ENCODE measurements around the gene FARS2.

- TF ChIP-seq SP1 (IDR thresholded peaks at IDR 0.05): no peak
- no peak for TF ChIP-seq SP1 (CRISPR knock-in tag; IDR thresholded peaks at IDR 0.05)
- TF ChIP-seq, protein P1, sequence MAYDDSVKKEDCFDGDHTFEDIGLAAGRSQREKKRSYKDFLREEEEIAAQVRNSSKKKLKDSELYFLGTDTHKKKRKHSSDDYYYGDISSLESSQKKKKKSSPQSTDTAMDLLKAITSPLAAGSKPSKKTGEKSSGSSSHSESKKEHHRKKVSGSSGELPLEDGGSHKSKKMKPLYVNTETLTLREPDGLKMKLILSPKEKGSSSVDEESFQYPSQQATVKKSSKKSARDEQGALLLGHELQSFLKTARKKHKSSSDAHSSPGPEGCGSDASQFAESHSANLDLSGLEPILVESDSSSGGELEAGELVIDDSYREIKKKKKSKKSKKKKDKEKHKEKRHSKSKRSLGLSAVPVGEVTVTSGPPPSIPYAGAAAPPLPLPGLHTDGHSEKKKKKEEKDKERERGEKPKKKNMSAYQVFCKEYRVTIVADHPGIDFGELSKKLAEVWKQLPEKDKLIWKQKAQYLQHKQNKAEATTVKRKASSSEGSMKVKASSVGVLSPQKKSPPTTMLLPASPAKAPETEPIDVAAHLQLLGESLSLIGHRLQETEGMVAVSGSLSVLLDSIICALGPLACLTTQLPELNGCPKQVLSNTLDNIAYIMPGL (CRISPR knock-in tag; IDR thresholded peaks at IDR 0.05; ENCODE audit: borderline replicate concordance in 1 of 2, low read depth in 1 of 2): no peak
- TF ChIP-seq ZNF7 (CRISPR knock-in tag; IDR thresholded peaks at IDR 0.05): no peak
- no peak for TF ChIP-seq ZNF678 (CRISPR knock-in tag; IDR thresholded peaks at IDR 0.05)
- TF ChIP-seq, protein P2, sequence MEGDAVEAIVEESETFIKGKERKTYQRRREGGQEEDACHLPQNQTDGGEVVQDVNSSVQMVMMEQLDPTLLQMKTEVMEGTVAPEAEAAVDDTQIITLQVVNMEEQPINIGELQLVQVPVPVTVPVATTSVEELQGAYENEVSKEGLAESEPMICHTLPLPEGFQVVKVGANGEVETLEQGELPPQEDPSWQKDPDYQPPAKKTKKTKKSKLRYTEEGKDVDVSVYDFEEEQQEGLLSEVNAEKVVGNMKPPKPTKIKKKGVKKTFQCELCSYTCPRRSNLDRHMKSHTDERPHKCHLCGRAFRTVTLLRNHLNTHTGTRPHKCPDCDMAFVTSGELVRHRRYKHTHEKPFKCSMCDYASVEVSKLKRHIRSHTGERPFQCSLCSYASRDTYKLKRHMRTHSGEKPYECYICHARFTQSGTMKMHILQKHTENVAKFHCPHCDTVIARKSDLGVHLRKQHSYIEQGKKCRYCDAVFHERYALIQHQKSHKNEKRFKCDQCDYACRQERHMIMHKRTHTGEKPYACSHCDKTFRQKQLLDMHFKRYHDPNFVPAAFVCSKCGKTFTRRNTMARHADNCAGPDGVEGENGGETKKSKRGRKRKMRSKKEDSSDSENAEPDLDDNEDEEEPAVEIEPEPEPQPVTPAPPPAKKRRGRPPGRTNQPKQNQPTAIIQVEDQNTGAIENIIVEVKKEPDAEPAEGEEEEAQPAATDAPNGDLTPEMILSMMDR (CRISPR knock-in tag; IDR thresholded peaks at IDR 0.05): no peak
- no peak for TF ChIP-seq CBX5 (CRISPR knock-in tag; IDR thresholded peaks at IDR 0.05; ENCODE audit: borderline replicate concordance)
- no peak for TF ChIP-seq ZNF570 (CRISPR knock-in tag; IDR thresholded peaks at IDR 0.05; ENCODE audit: borderline replicate concordance)
- TF ChIP-seq POLR2AphosphoS2 (IDR thresholded peaks at IDR 0.05; ENCODE audit: low read depth, low read length): no peak
- no peak for TF ChIP-seq RORA (CRISPR knock-in tag; IDR thresholded peaks at IDR 0.05)
- no peak for TF ChIP-seq BCLAF1 (IDR thresholded peaks at IDR 0.05)
- no peak for TF ChIP-seq TCF12 (IDR thresholded peaks at IDR 0.05)
- TF ChIP-seq TCF12 (CRISPR knock-in tag; IDR thresholded peaks at IDR 0.05): no peak
- no peak for TF ChIP-seq ZNF670 (CRISPR knock-in tag; IDR thresholded peaks at IDR 0.05; ENCODE audit: borderline replicate concordance)
- no peak for TF ChIP-seq NCOA2 (CRISPR knock-in tag; IDR thresholded peaks at IDR 0.05)
- no peak for TF ChIP-seq E2F1 (CRISPR knock-in tag; IDR thresholded peaks at IDR 0.05)
These were observed 29.2 kb downstream of the FARS2 start for GRCh38 chr6:5290500-5290899.

Data from HepG2 (cell line).